ENCODE results near the gene NEK9. TPM values are rescaled to one million over a fixed set of nuclear protein-coding genes. Genes with fewer than 3 reads are reported as not detected.
"Not testable (repeated sequence)": the region's sequence is repeated elsewhere in the genome, so short reads cannot be mapped to it uniquely, and the experiment has no call there.

NEK9 gene
- total RNA-seq, 1 donor from 2014 or later, result 116 TPM

DNA sequence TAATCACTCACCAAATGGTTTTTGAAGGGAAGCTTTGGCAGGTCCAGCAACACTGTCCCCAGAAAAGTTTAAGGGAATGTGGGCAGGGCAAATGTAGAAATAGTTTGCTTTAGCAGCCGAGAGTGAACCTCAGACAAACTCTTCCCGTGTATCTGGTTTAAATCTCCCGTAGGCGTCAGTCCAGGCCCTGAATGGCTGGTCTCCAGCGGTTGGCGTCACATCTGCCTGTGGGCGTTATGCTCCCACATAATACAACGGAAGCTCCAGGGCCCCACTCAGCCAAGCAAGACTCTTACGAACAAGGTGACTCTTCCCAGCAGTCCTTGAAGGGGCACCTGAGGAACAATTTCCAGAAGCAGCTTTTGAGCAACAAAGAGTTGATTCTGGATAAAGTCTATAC, 56.5 kb downstream of the NEK9 start:
- Histone ChIP-seq H3K27me3 (no peaks in the 10 kb centered on the region), H3K9me3 (no peaks in the 10 kb centered on the region), H3K36me3 (no peaks in the 10 kb centered on the region), H3K27ac (peak overlapping the region; percentile 83 to 91), H3K4me3 (peak overlapping the region in 1 of 2 donors; percentile 84), H3K4me1 (peaks cover 0 to 6% of the 10 kb centered on the region in 2 donors)
- TF ChIP-seq, protein P1, sequence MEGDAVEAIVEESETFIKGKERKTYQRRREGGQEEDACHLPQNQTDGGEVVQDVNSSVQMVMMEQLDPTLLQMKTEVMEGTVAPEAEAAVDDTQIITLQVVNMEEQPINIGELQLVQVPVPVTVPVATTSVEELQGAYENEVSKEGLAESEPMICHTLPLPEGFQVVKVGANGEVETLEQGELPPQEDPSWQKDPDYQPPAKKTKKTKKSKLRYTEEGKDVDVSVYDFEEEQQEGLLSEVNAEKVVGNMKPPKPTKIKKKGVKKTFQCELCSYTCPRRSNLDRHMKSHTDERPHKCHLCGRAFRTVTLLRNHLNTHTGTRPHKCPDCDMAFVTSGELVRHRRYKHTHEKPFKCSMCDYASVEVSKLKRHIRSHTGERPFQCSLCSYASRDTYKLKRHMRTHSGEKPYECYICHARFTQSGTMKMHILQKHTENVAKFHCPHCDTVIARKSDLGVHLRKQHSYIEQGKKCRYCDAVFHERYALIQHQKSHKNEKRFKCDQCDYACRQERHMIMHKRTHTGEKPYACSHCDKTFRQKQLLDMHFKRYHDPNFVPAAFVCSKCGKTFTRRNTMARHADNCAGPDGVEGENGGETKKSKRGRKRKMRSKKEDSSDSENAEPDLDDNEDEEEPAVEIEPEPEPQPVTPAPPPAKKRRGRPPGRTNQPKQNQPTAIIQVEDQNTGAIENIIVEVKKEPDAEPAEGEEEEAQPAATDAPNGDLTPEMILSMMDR (IDR thresholded peaks at IDR 0.05), result no peak
- intact Hi-C loops (cut with DNase I), result no loop called here
- peak in 1 of 2 donors; percentile 69 for DNase-seq (ENCODE audit: low spot score in 2 of 2)

DNA sequence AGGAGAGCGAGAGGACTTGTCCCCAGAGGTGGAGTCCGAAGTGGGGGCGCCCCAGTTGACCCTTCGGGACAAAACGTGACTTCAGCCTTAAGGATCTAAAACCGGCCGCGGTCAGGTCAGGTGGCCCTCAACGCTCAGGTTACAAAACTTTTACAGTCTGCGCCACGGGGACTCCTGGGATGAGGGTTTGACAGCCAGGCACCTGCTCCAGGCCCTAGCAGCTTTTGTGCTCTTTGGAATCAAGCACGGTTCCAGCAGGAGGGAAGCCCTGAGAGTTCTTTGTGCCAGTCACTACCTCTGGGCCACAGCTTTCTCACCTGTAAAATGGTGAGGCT, 57.1 kb downstream of the NEK9 start:
- DNase-seq (ENCODE audit: low spot score in 2 of 2), result no peak
- peaks cover 0 to 8% of the 10 kb centered on the region in 2 donors for H3K4me1 ChIP-seq
- no peaks in the 10 kb centered on the region for H3K9me3 ChIP-seq
- intact Hi-C loops (cut with DNase I), result loop anchor here (1.0 to 5.0 kb wide), 4 partner anchors 18 to 228 kb away; partner anchors contain the start of genes EIF2B2 and MLH3
- H3K4me3 ChIP-seq, result peak overlapping the region; percentile 59 to 84
- no peaks in the 10 kb centered on the region for H3K36me3 ChIP-seq
- TF ChIP-seq, protein P1 (IDR thresholded peaks at IDR 0.05), result no peak
- peak overlapping the region; percentile 83 to 91 for H3K27ac ChIP-seq
- H3K27me3 ChIP-seq, result no peaks in the 10 kb centered on the region

DNA sequence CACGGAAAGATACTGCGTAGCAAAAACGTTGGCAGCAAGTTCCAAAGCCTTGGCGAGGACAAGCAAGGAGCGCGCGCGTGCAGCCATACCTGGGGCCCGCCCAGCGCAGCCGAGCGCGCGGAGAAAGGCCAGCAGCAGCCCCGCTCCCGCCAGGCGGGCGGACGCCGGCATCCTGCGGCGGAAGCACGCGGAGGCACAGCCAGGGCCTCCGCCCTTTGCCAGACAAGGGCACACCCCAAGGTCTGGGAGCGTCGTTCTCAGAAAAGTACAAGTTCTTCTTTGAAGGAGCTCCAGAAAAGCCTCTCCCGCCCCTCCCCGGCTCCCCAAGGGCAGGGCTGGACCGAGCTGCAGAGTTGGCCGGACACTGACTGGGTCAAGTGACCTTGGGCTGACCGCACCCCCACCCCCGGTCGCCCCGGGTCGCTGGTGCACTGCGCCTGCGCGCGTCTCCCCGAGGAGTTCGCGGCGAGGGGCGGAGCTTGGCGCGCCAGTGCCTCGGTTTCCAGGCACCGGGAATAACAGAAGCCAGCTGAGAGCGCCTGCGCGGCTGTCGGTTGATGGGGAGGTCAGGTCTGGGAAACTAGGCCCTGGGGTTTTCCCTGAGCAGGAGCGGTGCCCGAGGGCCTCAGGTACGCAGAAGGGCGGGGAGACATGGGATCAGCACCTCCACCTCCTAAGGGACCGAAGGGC, 57.6 kb downstream of the NEK9 start, which contains the start of gene ZC2HC1C:
ZC2HC1C (plus strand) TSS at position 521 of the 690 bp plus-strand sequence. CDS start 933 bp downstream, outside the sequence.
- DNase-seq (ENCODE audit: low spot score in 2 of 2), result peak; percentile 81 to 97

DNA sequence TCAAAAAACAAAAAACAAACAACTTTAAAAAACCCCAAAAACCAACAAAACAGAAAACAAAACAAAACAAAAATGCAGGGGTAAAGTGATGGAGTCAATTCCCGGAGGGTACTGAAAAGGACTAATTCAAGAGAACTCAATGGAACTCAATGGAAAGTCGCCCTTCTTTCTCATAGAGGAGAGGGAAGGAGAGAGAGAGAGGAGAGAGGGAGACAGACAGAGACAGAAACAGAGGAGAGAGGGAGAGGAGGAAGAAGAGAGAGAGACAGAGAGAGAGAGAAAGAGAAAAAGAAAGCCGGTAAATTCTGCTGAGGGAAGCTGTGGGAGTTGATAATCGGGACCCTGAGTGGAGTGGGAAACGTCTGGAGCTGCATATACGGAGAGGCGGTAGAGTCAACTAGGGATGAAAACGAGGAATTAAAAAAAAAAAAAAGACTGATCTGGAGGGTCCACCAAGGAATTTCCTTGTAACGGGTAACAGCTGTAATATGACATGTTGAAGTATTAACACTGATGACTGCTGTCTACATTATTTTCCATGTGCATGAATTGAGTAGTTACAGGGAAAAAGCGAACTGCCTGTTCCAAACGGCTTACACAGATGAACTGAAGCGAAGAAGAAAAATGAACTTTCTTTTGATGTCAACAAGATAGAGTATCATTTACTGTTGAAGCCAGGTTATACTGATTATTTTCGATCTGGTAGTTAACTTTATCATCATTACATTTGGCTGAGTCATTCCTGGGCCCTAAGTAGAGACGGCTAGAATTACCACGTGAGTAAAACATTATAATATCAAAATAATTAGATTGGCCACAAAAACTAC, 58.3 kb downstream of the NEK9 start:
- TF ChIP-seq, protein P1 (IDR thresholded peaks at IDR 0.05), result no peak
- intact Hi-C loops (cut with DNase I), result loop anchor here (1.0 to 5.0 kb wide), 4 partner anchors 17 to 229 kb away; partner anchors contain the start of genes EIF2B2 and MLH3
- Histone ChIP-seq H3K27me3 (no peaks in the 10 kb centered on the region), H3K4me3 (peak overlapping the region; percentile 59 to 84), H3K36me3 (no peaks in the 10 kb centered on the region), H3K4me1 (peaks cover 3 to 15% of the 10 kb centered on the region in 2 donors), H3K27ac (peak overlapping the region; percentile 83 to 91), H3K9me3 (no peaks in the 10 kb centered on the region)
- no peak for DNase-seq (ENCODE audit: low spot score in 2 of 2)

More for the DNA sequence above, 57.6 kb downstream of the NEK9 start, which contains the start of gene ZC2HC1C:
- no peaks in the 10 kb centered on the region for H3K9me3 ChIP-seq
- no peaks in the 10 kb centered on the region for H3K27me3 ChIP-seq
- TF ChIP-seq, protein P1 (IDR thresholded peaks at IDR 0.05), result no peak
- peak within 1 kb of the TSS; percentile 59 to 84 for H3K4me3 ChIP-seq
- peak within 1 kb of the TSS; percentile 83 to 91 for H3K27ac ChIP-seq
- intact Hi-C loops (cut with DNase I), result loop anchor here (1.0 to 5.0 kb wide), 4 partner anchors 18 to 228 kb away; partner anchors contain the start of genes EIF2B2 and MLH3
- H3K36me3 ChIP-seq, result no peaks in the 10 kb centered on the region
- peaks cover 1 to 13% of the 10 kb centered on the region in 2 donors for H3K4me1 ChIP-seq

DNA sequence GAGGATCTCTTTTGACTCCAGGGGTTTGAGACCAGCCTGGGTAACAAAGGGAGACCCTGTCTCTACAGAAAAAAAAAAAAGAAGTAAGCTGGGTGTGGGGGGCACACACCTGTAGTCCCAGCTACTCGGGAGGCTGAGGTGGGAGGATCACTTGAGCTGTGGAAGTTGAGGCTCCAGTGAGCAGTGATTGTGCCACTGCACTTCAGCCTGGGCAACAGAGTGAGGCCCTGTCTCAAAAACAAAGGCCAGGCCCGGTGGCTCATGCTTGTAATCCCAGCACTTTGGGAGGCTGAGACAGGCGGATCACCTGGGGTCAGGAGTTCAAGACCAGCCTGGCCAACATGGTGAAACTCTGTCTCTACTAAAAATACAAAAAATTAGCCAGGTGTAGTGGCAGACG, 59.1 kb downstream of the NEK9 start:
- H3K36me3 ChIP-seq; DNase-seq (ENCODE audit: low spot score in 2 of 2); H3K27me3 ChIP-seq; H3K9me3 ChIP-seq: not testable (repeated sequence)
- intact Hi-C loops (cut with DNase I), result loop anchor here (2.0 to 5.0 kb wide), 2 partner anchors 65 to 230 kb away; partner anchors contain the start of gene EIF2B2
- H3K4me1 ChIP-seq, result peaks cover 3 to 15% of the 10 kb centered on the region in 2 donors
- peak overlapping the region in 1 of 2 donors; percentile 84 for H3K4me3 ChIP-seq
- H3K27ac ChIP-seq, result peak overlapping the region; percentile 83 to 91
